Activated CD4-positive, alpha-beta T cell treated with anti-CD3 and anti-CD28 coated beads for 36 hours (primary cell): ENCODE measurements around the gene ASTN1. TPM values are rescaled to one million over a fixed set of nuclear protein-coding genes. Genes with fewer than 3 reads are reported as not detected.

Experiments used
- ATAC-seq: fragments of 200-7000 bp; cut with Tn5 transposase; one replicate; pipeline ENCODE4 v1.10.0; 2021; ENCODE audit warnings: mild to moderate bottlenecking, moderate library complexity
- CTCF ChIA-PET: fragments of 350-600 bp; sonication (Branson Sonifier 250); formaldehyde crosslinking; loops from one replicate; lab custom pipeline; 2021; ENCODE audit warnings: antibody characterized with exemption; lab: Charles Lee
- POLR2A ChIA-PET: fragments of 350-600 bp; sonication (Branson Sonifier 250); formaldehyde crosslinking; loops from one replicate; lab custom pipeline; 2021; ENCODE audit warnings: antibody characterized with exemption, inconsistent platforms; lab: Charles Lee
- DNase-seq: peaks from one replicate; pipeline ENCODE4 v3.0.0-alpha.2; 2020
- H3K27ac Mint-ChIP-seq: one replicate; pipeline ENCODE4 v1.8.0; 2021; ENCODE audit warnings: mixed read lengths
- H3K27me3 Mint-ChIP-seq: one replicate; pipeline ENCODE4 v1.8.0; 2021; ENCODE audit warnings: mixed read lengths
- H3K36me3 Mint-ChIP-seq: one replicate; pipeline ENCODE4 v1.8.0; 2021; ENCODE audit warnings: low read depth, mixed read lengths
- H3K4me1 Mint-ChIP-seq: one replicate; pipeline ENCODE4 v1.8.0; 2021; ENCODE audit warnings: mixed read lengths
- H3K4me3 Mint-ChIP-seq: one replicate; pipeline ENCODE4 v1.8.0; 2021; ENCODE audit warnings: mild to moderate bottlenecking, moderate library complexity, mixed read lengths
- H3K9me3 Mint-ChIP-seq: one replicate; pipeline ENCODE4 v1.8.0; 2021; ENCODE audit warnings: low read depth, mixed read lengths
- intact Hi-C, 2 experiments: fragments of 100-400 bp; cut with DNase I in 1 of 2; cut with micrococcal nuclease in 1 of 2; formaldehyde crosslinking; loops; one replicate each; pipeline versions ENCODE4 v1.14.2 to v1.15.1; 2022 to 2024; cut with DNase I, micrococcal nuclease
- total RNA-seq, 2 experiments: library from RNA; stranded (reverse); gene quantifications; one replicate each; pipeline ENCODE4 v1.2.3, GENCODE V29; 2021

Gene ASTN1
- total RNA-seq, 2 experiments from 2014 or later: not detected

DNA sequence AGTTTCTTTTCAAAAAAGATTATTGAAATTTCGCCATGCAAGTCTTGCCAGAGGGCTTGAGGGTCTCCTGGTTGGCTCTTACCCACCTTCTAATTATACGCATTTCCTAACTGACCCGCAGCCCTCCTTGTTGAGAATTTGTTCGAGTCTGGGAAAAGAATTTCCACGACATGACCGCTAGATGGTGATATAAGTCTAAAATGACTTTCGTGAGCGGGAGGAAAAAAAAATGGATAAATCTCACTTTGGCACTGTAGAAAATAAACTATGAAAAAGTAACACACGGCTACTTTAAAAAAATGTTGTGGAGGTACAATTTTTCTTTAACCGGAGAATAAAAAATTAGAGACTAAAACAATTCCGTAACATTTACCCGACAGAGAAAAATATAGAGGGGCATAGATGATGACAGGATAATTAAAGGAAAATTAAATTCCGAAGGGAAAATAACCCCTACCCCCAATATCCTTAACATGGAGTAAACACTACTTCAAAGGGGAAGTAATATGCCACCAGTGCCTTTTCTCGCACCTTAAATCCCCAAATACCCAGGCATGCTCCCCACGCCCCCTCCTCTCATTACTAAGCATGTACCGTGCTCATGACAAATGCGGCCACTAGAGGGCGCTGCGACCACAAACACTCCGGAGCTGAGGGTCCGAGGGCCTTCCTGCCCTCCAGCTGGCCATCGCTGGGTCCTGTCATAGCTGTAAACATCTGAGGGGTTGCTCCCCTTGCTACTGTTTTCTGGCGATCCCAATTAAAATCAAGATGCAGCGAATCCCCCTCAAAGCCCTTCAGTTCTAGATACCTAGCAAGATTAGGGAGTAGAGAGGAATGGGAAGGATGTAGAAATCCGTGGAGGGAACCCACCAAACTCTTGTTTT lies 266.9 kb downstream of the ASTN1 start:
- no peak overlapping the region for H3K27ac Mint-ChIP-seq
- POLR2A ChIA-PET: interaction anchor here (0.6 kb wide), 1 partner anchor 1440 kb away, joined by 3 read pairs; no protein-coding TSS in a partner anchor
- H3K36me3 Mint-ChIP-seq: no peaks in the 10 kb centered on the region
- no peak overlapping the region for H3K4me3 Mint-ChIP-seq
- no peaks in the 10 kb centered on the region for H3K9me3 Mint-ChIP-seq
- H3K4me1 Mint-ChIP-seq: peaks cover 4% of the 10 kb centered on the region
- peak; percentile 73 for DNase-seq
- peaks cover 6% of the 10 kb centered on the region for H3K27me3 Mint-ChIP-seq
- ATAC-seq: peak; percentile 30
- CTCF ChIA-PET: interaction anchor here (0.6 to 1.3 kb wide), 5 partner anchors 15 to 1071 kb away, joined by 3 to 5 read pairs (median 3); no protein-coding TSS in a partner anchor
- intact Hi-C loops: loop anchor here (1.0 to 5.0 kb wide), 4 partner anchors 284 to 1050 kb away; no protein-coding TSS in a partner anchor

DNA sequence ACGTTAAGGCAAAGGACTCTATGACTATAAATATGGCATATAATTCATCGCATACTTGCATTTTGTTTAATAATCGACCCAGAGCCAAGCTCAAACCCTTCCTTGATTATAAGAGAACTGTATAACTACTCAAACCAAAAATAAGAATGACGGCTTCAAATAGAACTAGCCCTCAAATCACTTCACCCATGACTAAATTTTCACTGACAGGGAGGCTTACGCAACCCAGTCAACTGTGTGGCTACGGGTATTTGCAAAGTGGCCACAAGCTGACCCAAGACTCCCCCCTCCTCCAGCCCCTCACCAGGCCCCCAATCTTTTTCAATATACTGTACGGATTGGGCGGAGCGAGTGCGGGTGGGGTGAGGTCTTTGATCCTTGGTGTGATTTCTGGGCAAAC lies 268.3 kb downstream of the ASTN1 start:
- H3K27ac Mint-ChIP-seq: no peak overlapping the region
- ATAC-seq (no peak), DNase-seq (no peak)
- intact Hi-C loops: loop anchor here (5.0 kb wide), 2 partner anchors 519 to 1051 kb away; no protein-coding TSS in a partner anchor
- H3K27me3 Mint-ChIP-seq: peaks cover 6% of the 10 kb centered on the region
- no peak overlapping the region for H3K4me3 Mint-ChIP-seq
- H3K4me1 Mint-ChIP-seq: peaks cover 4% of the 10 kb centered on the region
- ChIA-PET POLR2A (no interaction called here), CTCF (interaction anchor here (0.7 to 1.9 kb wide), 2 partner anchors 14 to 34 kb away, joined by 3 to 6 read pairs; no protein-coding TSS in a partner anchor)
- no peaks in the 10 kb centered on the region for H3K9me3 Mint-ChIP-seq
- H3K36me3 Mint-ChIP-seq: no peaks in the 10 kb centered on the region

DNA sequence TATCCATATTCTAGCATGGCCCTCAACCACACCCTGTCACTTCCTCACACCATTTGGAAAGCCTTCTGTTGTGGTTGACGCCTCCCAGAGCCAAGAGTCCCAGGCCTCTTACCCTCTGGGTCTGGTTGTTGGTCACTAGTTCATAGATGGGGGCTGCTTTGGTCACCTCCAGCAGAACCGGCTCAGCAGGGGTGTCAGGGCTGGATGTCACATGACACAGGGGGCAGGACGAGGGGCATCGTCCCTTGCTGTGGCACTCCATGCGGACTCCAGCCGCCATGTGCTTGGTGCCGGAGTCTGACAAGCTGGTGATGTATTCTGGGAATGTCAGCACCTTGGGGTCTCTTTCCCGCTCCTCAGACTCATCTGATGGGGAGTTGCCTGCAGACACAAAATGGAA lies 270.1 kb downstream of the ASTN1 start:
- ATAC-seq: no peak

DNA sequence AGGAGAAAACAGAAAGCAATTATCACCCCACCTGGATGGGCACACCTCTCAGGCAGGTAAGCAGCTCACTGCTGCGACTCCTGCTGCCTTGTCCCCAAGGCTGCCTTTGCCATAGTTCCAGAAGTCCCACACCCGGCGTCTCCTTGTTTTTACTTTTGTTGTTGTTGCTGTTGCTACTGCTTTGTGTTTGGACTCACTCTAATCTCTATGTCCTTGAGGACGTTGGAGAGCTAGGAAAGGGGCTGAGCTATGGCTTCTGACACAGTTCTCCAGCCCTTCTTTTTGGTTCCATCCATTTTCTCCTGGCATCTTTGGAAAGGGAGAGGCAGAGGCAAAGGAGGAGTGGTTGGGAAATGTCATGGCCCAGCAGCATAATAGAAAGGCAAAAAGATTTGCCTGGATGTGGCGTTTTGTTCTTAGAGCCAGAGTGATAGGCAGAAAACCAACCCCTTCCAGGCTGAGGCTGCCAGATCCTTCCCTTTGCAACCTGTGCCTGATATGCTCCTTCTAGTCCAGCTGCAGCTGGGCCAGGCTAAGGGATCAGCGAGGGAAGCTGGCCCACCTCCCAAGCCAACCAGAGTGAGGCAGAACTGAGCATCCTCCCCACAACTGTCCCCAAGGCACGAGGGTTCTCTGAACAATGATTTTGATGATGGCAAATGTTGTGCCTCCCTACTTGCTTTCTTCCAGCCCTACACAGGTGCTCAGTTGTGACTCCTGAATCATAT lies 270.7 kb downstream of the ASTN1 start:
- H3K9me3 Mint-ChIP-seq: no peaks in the 10 kb centered on the region

More for the DNA sequence above, 270.1 kb downstream of the ASTN1 start:
- POLR2A ChIA-PET: no interaction called here
- H3K9me3 Mint-ChIP-seq: no peaks in the 10 kb centered on the region
- peaks cover 10% of the 10 kb centered on the region for H3K27me3 Mint-ChIP-seq
- DNase-seq: no peak
- H3K27ac Mint-ChIP-seq: no peak overlapping the region
- intact Hi-C loops: no loop called here
- no peaks in the 10 kb centered on the region for H3K36me3 Mint-ChIP-seq
- CTCF ChIA-PET: interaction anchor here (1.9 kb wide), 1 partner anchor 12 kb away, joined by 6 read pairs; no protein-coding TSS in a partner anchor
- H3K4me1 Mint-ChIP-seq: peaks cover 4% of the 10 kb centered on the region
- H3K4me3 Mint-ChIP-seq: no peak overlapping the region

DNA sequence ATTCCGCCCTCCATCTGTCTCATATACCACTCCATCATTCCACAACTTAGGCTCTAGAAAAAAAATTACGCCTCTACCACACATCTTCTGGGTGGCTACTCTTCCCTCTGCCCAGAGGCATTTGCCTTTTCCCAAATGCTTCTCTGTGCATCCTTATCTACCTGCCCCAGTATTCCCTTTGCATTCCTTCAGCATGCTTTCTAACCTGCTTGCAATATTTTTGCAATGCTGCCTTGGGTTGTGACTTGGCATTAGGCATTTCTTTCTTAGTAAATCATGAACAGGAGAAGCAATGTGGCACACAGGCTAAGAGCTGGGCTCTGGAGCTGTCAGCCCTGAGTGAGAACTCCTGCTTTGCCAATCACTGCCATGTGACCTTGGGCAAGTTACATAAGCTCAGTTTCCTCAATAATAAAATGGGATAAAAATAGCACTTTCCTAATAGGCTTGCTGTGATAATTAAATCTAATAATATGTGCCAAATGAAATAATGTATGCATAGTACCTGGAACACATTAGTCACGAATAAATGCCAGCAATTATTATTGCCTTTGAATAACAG lies 276.0 kb downstream of the ASTN1 start:
- Mint-ChIP-seq H3K9me3 (no peaks in the 10 kb centered on the region), H3K4me3 (no peak overlapping the region), H3K27me3 (peaks cover 13% of the 10 kb centered on the region), H3K27ac (no peak overlapping the region), H3K36me3 (no peaks in the 10 kb centered on the region), H3K4me1 (no peaks in the 10 kb centered on the region)
- DNase-seq: no peak
- no peak for ATAC-seq
- intact Hi-C loops: no loop called here
- ChIA-PET CTCF (no interaction called here), POLR2A (no interaction called here)

More for the DNA sequence above, 270.7 kb downstream of the ASTN1 start:
- ChIA-PET POLR2A (no interaction called here), CTCF (no interaction called here)
- peaks cover 4% of the 10 kb centered on the region for H3K4me1 Mint-ChIP-seq
- DNase-seq (no peak), ATAC-seq (no peak)
- H3K27me3 Mint-ChIP-seq: peaks cover 10% of the 10 kb centered on the region
- H3K27ac Mint-ChIP-seq: no peak overlapping the region
- intact Hi-C loops: no loop called here
- H3K4me3 Mint-ChIP-seq: no peak overlapping the region
- H3K36me3 Mint-ChIP-seq: no peaks in the 10 kb centered on the region

DNA sequence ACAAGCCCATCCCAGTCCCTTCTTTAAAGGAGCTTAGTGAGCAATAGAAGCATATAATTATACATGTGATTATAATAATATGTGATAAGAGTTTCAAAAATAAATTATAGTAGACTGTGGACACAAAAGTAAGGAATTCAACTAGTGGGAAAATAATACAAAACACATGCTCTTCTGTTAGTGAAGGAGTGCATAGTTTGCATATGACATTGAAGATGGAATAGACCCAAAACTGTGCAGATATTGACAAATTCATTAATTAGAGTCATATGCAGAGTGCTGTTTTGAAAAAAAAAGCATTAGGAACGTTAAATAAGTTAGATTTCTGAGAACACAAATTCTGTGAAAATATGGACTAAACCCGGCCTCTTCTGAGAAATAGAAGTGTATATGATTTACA lies 278.8 kb downstream of the ASTN1 start:
- ChIA-PET POLR2A (no interaction called here), CTCF (interaction anchor here (1.1 kb wide), 1 partner anchor 670 kb away, joined by 3 read pairs; no protein-coding TSS in a partner anchor)
- ATAC-seq (no peak), DNase-seq (no peak)
- Mint-ChIP-seq H3K4me3 (no peak overlapping the region), H3K9me3 (no peaks in the 10 kb centered on the region), H3K36me3 (no peaks in the 10 kb centered on the region), H3K27ac (no peak overlapping the region), H3K27me3 (peaks cover 13% of the 10 kb centered on the region), H3K4me1 (no peaks in the 10 kb centered on the region)
- intact Hi-C loops: no loop called here

DNA sequence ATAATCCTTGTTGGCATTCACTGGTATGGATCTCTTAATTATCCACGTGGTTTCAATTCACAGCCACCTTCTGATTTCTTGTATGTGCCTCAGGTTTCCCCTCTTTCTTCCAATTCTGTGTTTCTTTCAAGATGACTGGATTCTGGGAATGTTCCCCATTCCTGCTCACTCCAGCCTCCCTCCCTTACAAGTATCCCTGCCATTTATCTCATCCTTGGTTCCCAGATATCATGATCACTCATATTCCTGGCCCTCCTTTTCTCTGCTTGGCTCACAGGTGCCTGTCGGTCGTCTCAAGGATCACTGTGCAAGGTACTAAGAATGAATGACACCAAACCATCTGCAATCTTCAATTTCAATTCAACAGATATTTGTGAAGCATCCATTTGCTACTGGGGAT lies 279.2 kb downstream of the ASTN1 start:
- CTCF ChIA-PET: interaction anchor here (1.1 kb wide), 1 partner anchor 671 kb away, joined by 3 read pairs; no protein-coding TSS in a partner anchor
- Mint-ChIP-seq H3K36me3 (no peaks in the 10 kb centered on the region), H3K9me3 (no peaks in the 10 kb centered on the region), H3K27me3 (peaks cover 13% of the 10 kb centered on the region), H3K4me1 (no peaks in the 10 kb centered on the region), H3K27ac (no peak overlapping the region), H3K4me3 (no peak overlapping the region)
- POLR2A ChIA-PET: no interaction called here
- ATAC-seq (no peak), DNase-seq (no peak)
- intact Hi-C loops: no loop called here

DNA sequence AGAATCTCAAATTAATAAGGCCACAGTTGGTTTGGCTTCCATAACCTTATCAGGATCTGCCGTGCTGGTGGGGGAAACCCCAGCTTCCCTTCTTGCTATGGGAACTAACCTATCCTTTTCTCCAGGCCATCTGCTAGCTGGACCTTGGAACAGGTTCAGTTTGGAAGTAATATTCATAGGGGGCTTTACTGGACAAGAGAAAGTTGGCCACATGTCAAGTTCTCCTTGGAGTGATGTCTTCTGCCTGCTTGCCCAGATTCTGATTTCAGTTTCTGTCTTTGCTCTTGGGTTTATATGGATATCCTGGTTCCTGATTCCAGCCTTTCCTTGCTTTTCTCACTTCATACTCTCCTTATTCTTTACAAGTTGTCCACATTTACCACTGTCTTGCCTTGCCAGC lies 279.6 kb downstream of the ASTN1 start:
- Mint-ChIP-seq H3K36me3 (no peaks in the 10 kb centered on the region), H3K9me3 (no peaks in the 10 kb centered on the region), H3K4me3 (no peak overlapping the region), H3K4me1 (no peaks in the 10 kb centered on the region), H3K27ac (no peak overlapping the region), H3K27me3 (peaks cover 9% of the 10 kb centered on the region)
- ATAC-seq (no peak), DNase-seq (no peak)
- ChIA-PET CTCF (interaction anchor here (1.1 kb wide), 1 partner anchor 671 kb away, joined by 3 read pairs; no protein-coding TSS in a partner anchor), POLR2A (no interaction called here)
- intact Hi-C loops: no loop called here

DNA sequence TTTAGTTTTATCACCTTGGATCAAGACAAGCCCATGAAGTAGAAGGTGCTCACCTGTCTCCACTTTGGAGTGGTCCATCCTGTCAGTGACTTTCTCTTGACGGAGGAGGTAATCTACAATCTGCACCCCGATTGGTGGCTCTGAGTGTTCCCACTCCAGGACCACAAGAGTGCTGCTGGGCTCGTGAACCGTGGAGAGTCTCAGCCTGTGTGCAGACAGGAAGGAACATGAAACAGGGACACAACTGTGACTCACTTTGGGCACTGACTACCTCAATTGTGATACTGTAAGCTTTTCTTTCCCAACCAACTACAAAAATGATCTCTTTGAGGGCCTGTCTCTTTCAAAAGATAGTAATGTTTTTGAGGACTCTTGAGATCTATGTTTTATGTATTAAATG lies 280.2 kb downstream of the ASTN1 start:
- H3K27ac Mint-ChIP-seq: no peak overlapping the region
- H3K4me1 Mint-ChIP-seq: no peaks in the 10 kb centered on the region
- no peaks in the 10 kb centered on the region for H3K9me3 Mint-ChIP-seq
- no peak overlapping the region for H3K4me3 Mint-ChIP-seq
- H3K27me3 Mint-ChIP-seq: peaks cover 9% of the 10 kb centered on the region
- H3K36me3 Mint-ChIP-seq: no peaks in the 10 kb centered on the region
- ChIA-PET CTCF (interaction anchor here (0.7 to 1.0 kb wide), 2 partner anchors 325 to 909 kb away, joined by 3 to 4 read pairs; no protein-coding TSS in a partner anchor), POLR2A (no interaction called here)
- ATAC-seq (no peak), DNase-seq (no peak)
- intact Hi-C loops: no loop called here

DNA sequence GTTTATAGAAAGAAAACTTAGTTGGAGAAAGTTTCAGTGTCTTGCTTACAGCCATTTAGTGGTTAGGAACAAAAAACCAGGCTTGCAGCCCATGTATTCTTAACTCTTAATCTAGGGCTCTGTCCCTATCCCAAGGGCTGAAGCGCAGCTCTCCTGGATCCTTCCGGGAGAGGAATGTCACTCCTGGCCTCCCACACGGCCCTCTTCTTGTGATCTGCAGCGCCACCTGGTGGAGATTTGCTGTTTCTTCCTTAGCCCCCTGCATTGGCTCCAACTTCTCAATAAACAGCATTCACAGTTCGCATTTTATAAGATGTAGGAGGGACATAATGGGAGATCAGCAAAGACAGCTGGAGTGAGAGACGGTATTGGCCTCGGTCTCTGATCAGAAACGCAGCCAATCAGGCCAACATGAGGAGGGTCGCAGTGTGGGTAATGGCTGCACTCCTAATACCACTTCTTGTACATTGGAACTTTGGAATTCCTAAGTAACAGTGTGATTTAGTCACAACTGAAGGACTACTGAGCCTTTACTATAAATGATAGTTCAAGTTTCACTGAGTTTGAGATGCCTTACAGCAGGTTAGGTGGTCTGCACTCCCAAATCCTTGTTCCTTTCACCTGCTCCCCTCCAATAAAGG lies 283.4 kb downstream of the ASTN1 start:
- Mint-ChIP-seq H3K36me3 (no peaks in the 10 kb centered on the region), H3K4me1 (no peaks in the 10 kb centered on the region), H3K9me3 (no peaks in the 10 kb centered on the region), H3K27ac (no peak overlapping the region), H3K27me3 (peaks cover 8% of the 10 kb centered on the region), H3K4me3 (no peak overlapping the region)
- ChIA-PET CTCF (interaction anchor here (0.8 to 1.6 kb wide), 4 partner anchors 11 to 321 kb away, joined by 3 to 6 read pairs (median 3); no protein-coding TSS in a partner anchor), POLR2A (no interaction called here)
- intact Hi-C loops: loop anchor here (1.0 kb wide), 3 partner anchors 321 to 506 kb away; no protein-coding TSS in a partner anchor
- DNase-seq (peak; percentile 74), ATAC-seq (no peak)
